NT2/D1 (cell line): Measurements from ENCODE around the gene NT5C2.
"Not testable (repeated sequence)": the region's sequence is repeated elsewhere in the genome, so short reads cannot be mapped to it uniquely, and the experiment has no call there.

Experiments
- DNase-seq: peaks from one replicate; pipeline ENCODE4 v3.0.0-alpha.2; 2011; ENCODE audit warnings: low read depth, low spot score
- H3K27me3 ChIP-seq: 2 replicates; pipeline ENCODE4 v1.6.0; 2011; ENCODE audit warnings: mild to moderate bottlenecking; ENCODE audit not compliant: insufficient read length, insufficient read depth
- H3K36me3 ChIP-seq: 2 replicates; pipeline ENCODE4 v1.6.1; 2011; ENCODE audit warnings: mild to moderate bottlenecking, low read length, mixed read lengths; ENCODE audit not compliant: insufficient read depth, insufficient read length
- H3K4me1 ChIP-seq: 2 replicates; pipeline ENCODE4 v1.5.1; 2011; ENCODE audit not compliant: insufficient read depth, insufficient read length
- H3K4me3 ChIP-seq: 2 replicates; pipeline ENCODE4 v1.5.1; 2011; ENCODE audit warnings: low read depth; ENCODE audit not compliant: insufficient read length
- H3K9ac ChIP-seq: 2 replicates; pipeline ENCODE4 v1.6.0; 2011; ENCODE audit warnings: low read depth; ENCODE audit not compliant: insufficient read length
- H3K9me3 ChIP-seq: 2 replicates; pipeline ENCODE4 v1.5.1; 2011; ENCODE audit warnings: mild to moderate bottlenecking, low read length; ENCODE audit not compliant: insufficient read depth
- SUZ12 ChIP-seq: IDR thresholded peaks from 2 replicates; pipeline ENCODE4 v1.6.1; 2011; ENCODE audit not compliant: insufficient read length, insufficient read depth; ENCODE audit errors: extremely low read depth
- YY1 ChIP-seq: IDR thresholded peaks from 2 replicates; pipeline ENCODE4 v1.6.1; 2011; ENCODE audit not compliant: insufficient read length, insufficient read depth
- ZNF274 ChIP-seq: IDR thresholded peaks from 2 replicates; pipeline ENCODE4 v1.6.1; 2011; ENCODE audit warnings: mild to moderate bottlenecking, low read depth, low read length

Gene NT5C2

GRCh38 chr10:103198648-103199047 is 5.6 kb upstream of the NT5C2 start:
- Histone ChIP-seq H3K4me1 (peaks cover 5% of the 10 kb centered on the region), H3K27me3 (no peaks in the 10 kb centered on the region), H3K36me3 (no peaks in the 10 kb centered on the region), H3K4me3 (no peak overlapping the region), H3K9me3 (no peaks in the 10 kb centered on the region), H3K9ac (no peak overlapping the region)
- TF ChIP-seq SUZ12 (no peak), YY1 (no peak), ZNF274 (no peak)
- no peak for DNase-seq

DNA sequence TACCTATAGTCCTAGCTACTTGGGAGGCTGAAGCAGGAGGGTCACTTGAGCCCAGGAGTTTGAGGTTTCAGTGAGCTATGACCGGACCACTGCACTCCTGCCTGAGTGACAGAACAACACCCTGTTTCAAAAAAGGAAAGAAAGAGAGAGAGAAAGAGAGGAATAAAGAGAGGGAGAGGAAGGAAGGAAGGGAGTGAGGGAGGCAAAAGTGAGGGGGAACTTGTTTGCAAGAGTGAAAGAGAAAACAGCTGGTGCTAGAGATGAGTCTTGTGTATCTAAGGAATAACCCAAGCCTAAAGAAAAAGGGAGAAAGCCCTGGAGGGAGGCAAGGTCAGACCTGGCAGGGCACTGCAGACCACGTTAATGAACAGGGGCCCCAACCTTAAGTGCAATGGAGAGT is 4.8 kb upstream of the NT5C2 start:
- H3K9ac ChIP-seq, result no peak overlapping the region

GRCh38 chr10:103197174-103197573 is 4.1 kb upstream of the NT5C2 start:
- no peak for DNase-seq
- Histone ChIP-seq H3K27me3 (no peaks in the 10 kb centered on the region), H3K9ac (no peak overlapping the region), H3K4me1 (peaks cover 7% of the 10 kb centered on the region), H3K4me3 (no peak overlapping the region), H3K36me3 (no peaks in the 10 kb centered on the region), H3K9me3 (no peaks in the 10 kb centered on the region)
- TF ChIP-seq SUZ12, result no peak
- TF ChIP-seq ZNF274, result no peak
- TF ChIP-seq YY1, result no peak

More for the DNA sequence above, 4.8 kb upstream of the NT5C2 start:
- no peak for TF ChIP-seq YY1
- TF ChIP-seq SUZ12, result no peak
- TF ChIP-seq ZNF274, result no peak
- no peaks in the 10 kb centered on the region for H3K27me3 ChIP-seq
- no peak for DNase-seq
- no peaks in the 10 kb centered on the region for H3K9me3 ChIP-seq
- H3K4me3 ChIP-seq, result no peak overlapping the region
- peaks cover 7% of the 10 kb centered on the region for H3K4me1 ChIP-seq
- no peaks in the 10 kb centered on the region for H3K36me3 ChIP-seq

- Histone ChIP-seq H3K4me3 (no peak overlapping the region), H3K9ac (no peak overlapping the region)
Observed at GRCh38 chr10:103196516-103196915, 3.4 kb upstream of the NT5C2 start.

GRCh38 chr10:103193820-103194529 is 903 bp upstream of the NT5C2 start:
- no peaks in the 10 kb centered on the region for H3K9me3 ChIP-seq
- H3K4me1 ChIP-seq, result peaks cover 5% of the 10 kb centered on the region
- no peak for DNase-seq
- H3K36me3 ChIP-seq, result peaks cover 4% of the 10 kb centered on the region
- H3K27me3 ChIP-seq, result no peaks in the 10 kb centered on the region
- no peak overlapping the region for H3K9ac ChIP-seq
- no peak for TF ChIP-seq ZNF274
- H3K4me3 ChIP-seq, result no peak overlapping the region

More at GRCh38 chr10:103196516-103196915, 3.4 kb upstream of the NT5C2 start:
- Histone ChIP-seq H3K9me3 (no peaks in the 10 kb centered on the region), H3K36me3 (no peaks in the 10 kb centered on the region), H3K27me3 (no peaks in the 10 kb centered on the region), H3K4me1 (peaks cover 7% of the 10 kb centered on the region)
- TF ChIP-seq SUZ12, result no peak
- TF ChIP-seq ZNF274, result no peak
- TF ChIP-seq YY1, result no peak
- DNase-seq, result no peak

GRCh38 chr10:103192451-103193106 is 493 bp downstream of the NT5C2 start:
- TF ChIP-seq ZNF274 (no peak), YY1 (no peak), SUZ12 (no peak)
- Histone ChIP-seq H3K36me3 (peaks cover 10% of the 10 kb centered on the region), H3K4me3 (peak overlapping the region; percentile 77), H3K9me3 (no peaks in the 10 kb centered on the region), H3K9ac (peak overlapping the region; percentile 91), H3K27me3 (no peaks in the 10 kb centered on the region), H3K4me1 (peaks cover 2% of the 10 kb centered on the region)
- no peak for DNase-seq

- peaks cover 10% of the 10 kb centered on the region for H3K36me3 ChIP-seq
- DNase-seq, result no peak
- TF ChIP-seq YY1, result no peak
- no peak for TF ChIP-seq ZNF274
- no peak for TF ChIP-seq SUZ12
- H3K4me3 ChIP-seq, result peak overlapping the region; percentile 77
- H3K9me3 ChIP-seq, result no peaks in the 10 kb centered on the region
- no peaks in the 10 kb centered on the region for H3K27me3 ChIP-seq
- H3K9ac ChIP-seq, result peak overlapping the region; percentile 91
- H3K4me1 ChIP-seq, result peaks cover 2% of the 10 kb centered on the region
Observed at GRCh38 chr10:103192089-103192450, 1.0 kb downstream of the NT5C2 start.

DNA sequence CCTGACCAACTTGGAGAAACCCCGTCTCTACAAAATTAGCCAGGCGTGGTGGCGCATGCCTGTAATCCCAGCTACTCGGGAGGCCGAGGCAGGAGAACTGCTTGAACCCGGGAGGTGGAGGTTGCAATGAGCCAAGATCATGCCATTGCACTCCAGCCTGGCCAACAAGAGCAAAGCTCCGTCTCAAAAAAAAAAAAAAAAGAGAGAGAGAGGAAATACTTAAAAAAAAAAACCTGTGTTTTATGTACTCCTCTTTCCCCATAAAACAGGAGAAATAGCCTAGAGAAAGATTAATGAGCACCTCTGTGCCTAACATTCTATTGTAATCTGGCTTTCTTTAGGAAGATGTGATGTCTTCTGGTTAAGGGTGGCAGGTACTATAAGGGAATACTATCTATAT is 1.9 kb downstream of the NT5C2 start:
- peak overlapping the region; percentile 15 for H3K4me3 ChIP-seq
- not testable (repeated sequence) for H3K27me3 ChIP-seq, DNase-seq, H3K4me1 ChIP-seq, H3K9me3 ChIP-seq, H3K9ac ChIP-seq
- peaks cover 10% of the 10 kb centered on the region for H3K36me3 ChIP-seq
